NCI-H2227 (cell line): ENCODE results near the gene UPF3B.
"Not testable (repeated sequence)": the region's sequence is repeated elsewhere in the genome, so short reads cannot be mapped to it uniquely, and the experiment has no call there.

Source experiments
- DNase-seq: peaks from one replicate; lab custom pipeline; 2025; ENCODE audit not compliant: unreplicated experiment; lab: John Stamatoyannopoulos, UW

The UPF3B gene

DNA sequence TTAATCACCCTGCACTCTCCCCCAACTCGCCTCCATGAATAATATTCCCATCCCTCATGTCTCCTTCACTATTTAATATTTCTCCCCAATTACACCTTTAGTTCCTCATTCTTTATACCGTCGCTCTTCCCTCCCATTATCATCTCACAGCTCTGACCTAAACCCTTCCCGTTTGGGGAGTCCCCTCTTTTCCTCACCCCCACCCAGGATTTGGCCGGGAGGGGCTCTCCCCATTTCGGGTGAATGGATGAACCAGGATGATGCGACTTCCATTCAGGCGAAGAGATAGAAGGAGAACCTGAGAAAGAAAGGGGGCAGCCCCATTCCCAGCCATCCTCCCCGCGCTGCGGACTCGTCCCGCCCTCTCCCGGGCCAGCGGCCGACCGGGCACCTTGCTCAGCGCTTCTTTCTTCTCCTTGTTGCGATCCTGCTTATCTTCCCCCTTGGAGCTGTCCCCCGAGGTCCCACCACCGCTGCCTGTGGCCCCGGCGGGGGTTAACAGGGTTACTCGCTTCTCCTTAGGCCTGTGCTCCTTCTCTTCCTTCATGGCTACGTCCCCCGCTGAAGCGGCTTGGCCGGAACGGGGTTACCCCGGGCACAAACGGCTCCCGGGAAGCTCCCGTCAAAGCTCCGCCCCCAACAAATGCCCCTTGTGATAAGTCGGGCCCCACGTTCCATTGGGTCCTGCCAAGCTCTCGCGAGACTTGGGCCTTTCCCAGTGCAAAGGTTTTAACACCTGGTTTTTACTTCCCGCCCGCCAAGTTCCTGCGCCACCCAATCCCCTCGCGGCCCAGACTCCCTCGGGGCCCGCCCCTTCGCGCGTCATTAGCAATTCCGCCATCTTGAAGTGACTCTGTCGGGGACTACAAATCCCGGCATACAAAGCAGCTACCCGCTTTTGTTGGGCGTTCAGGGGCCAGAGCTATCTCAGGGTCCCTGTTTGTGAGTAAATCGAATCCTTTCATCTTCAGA is at the start of gene UPF3B:
Gene UPF3B, minus strand, starts transcription at position 582 of the 972 bp plus-strand sequence. Its CDS starts 35 bp downstream, at position 547.
- DNase-seq = peak; percentile 100

DNA sequence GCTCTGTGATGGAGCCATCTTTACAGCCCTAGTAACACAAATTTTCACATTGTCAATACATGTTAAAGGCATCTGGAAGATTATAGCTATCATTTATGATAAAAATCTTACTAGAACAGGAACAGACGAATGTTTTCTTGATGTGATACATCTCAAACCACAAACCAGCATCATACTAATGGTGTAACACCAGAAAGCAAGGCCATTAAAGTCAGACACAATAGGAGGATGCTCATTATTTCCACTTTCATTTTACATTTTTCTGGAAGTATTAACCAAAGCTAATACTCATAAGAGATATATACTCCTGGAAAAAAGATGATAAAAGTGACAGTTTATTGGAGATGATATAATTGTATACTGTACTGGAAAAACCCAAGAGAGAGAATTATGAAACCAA is 48.2 kb upstream of the UPF3B start:
- DNase-seq = no peak

- no peak for DNase-seq
These were observed 46.4 kb upstream of the UPF3B start for GRCh38 chrX:119899125-119899524.

DNA sequence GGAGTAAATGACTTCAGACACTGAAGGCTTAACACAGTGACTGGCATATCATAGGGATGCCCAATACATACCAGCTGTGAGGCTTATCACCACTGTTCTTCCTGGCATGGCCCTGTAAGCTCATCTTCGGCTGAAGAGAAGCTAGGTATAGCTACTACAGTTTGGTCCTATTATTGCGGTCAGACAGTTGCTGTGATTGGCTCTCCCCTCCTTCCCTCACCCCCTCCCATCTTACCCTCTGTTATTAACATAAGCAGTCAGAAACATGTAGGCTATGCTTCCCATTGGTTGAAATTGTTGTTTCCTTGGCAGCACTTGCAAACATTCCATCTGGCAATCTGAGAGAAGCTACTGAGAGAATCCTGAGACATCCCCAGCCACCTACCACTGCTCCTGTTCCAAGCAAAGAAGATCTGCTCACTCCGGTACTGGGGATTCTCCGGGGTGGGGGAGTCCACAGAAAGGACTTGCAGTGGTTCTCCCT is 43.1 kb upstream of the UPF3B start, which contains the start of gene AKAP14:
Gene AKAP14, plus strand, starts transcription at position 51 of the 484 bp plus-strand sequence. CDS start 7,331 bp downstream, outside the sequence.
- DNase-seq = peak; percentile 89

- DNase-seq = not testable (repeated sequence)
These were observed 39.4 kb upstream of the UPF3B start for GRCh38 chrX:119891961-119892692.

DNA sequence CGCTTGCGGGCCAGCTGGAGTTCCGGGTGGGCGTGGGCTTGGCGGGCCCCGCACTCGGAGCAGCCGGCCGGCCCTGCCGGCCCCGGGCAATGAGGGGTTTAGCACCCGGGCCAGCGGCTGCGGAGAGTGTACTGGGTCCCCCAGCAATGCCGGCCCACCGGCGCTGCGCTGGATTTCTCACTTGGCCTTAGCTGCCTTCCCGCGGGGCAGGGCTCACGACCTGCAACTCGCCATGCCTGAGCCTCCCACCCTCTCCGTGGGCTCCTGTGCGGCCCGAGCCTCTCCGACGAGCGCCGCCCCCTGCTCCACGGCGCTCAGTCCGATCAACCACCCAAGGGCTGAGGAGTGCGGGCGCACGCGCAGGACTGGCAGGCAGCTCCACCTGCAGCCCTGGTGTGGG is 37.9 kb upstream of the UPF3B start:
- not testable (repeated sequence) for DNase-seq

DNA sequence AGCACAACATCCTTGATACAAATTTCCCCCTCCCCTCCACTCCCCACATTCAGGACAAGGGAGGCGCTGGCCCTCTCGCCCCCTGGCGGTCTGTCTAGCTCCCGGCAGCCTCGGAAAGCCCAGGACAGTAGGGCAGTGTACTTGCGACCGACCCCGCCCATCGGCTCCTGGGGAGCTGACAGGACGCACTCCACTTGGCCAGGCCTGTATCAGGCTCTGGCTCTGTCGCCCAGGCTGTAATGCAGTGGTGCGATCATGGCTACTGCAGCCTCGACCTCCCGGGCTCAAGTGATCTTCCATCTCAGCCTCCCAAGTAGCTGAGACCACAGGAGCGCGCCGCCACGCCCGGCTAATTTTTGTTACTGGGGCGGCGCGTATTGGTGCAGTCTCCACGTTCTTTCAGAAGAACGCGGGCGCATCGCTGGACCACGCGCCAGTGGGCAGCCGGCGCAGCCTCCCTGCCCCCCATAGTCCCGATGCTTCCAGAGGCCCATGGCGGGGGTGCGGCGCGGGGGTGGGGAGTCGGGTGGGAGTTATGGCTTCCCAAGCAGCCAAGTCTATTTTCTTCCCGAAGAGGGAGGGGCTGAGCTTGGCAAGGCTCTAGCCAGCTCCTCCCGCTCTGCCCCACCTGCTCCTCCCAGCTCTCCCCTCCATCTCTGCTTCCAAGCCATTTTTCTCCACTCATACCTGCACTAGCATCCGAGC is 35.1 kb upstream of the UPF3B start:
- DNase-seq = peak; percentile 93

GRCh38 chrX:119885554-119886428 is 33.0 kb upstream of the UPF3B start:
- no peak for DNase-seq

DNA sequence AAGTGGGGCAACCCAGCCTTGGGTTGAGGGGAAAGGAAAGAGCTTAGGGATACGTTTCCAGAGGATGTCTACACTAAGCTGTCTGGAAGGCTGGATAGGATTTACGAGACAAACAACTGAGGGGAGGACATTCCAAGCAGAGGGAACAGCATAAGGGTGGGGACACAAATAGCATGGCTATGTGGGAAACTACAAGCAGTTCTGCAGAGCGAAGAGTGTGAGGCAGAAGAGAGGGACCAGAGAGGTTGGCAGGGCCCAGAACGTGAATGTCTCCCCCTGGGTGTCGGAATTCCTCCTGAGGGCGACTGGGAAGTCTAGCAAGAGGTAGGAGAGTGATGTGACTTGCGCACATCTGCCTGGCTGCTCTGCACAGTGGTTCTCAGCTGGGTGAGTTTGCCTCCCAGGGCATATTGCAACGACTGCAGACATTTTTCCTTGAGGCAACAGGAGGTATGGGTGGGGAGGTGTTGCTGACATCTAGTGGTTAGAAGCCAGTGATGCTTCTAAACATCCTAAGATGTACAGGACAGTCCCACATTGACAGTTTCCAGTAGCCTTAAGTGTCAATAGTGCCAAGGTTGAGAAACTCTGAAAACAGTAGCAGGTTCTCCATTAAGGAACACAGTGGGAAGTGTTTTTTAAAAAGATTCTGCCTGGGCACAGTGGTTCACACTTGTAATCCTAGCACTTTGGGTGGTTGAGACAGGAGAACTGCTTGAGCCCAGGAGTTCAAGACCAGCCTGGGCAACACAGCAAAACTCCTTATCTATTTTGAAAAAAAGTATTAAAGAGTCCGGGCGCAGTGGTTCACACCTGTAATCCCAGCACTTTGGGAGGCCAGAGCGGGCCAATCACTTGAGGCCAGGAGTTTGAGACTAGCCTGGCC is 28.0 kb upstream of the UPF3B start:
- peak; percentile 74 for DNase-seq

GRCh38 chrX:119880076-119880475 is 27.3 kb upstream of the UPF3B start:
- DNase-seq = no peak

DNA sequence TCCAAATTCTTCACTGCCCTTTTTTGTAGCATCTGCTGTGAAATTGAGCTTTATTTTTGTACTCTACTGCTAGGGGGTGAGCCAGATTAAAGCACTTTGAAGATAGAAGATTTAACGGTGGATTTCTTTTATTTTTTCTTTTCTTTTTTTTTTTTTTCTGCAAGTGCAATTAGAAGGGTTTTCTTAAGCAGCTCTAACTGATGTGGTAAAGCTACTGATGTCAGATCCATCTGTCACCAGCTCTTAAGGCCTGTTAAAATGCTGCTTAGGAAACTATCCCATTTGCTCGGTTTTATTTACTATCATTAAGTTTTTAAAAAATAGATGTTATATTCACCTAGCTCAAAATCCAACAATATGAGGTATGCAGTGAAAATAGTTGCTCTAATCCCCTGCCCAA is 26.0 kb upstream of the UPF3B start:
- DNase-seq = no peak

DNA sequence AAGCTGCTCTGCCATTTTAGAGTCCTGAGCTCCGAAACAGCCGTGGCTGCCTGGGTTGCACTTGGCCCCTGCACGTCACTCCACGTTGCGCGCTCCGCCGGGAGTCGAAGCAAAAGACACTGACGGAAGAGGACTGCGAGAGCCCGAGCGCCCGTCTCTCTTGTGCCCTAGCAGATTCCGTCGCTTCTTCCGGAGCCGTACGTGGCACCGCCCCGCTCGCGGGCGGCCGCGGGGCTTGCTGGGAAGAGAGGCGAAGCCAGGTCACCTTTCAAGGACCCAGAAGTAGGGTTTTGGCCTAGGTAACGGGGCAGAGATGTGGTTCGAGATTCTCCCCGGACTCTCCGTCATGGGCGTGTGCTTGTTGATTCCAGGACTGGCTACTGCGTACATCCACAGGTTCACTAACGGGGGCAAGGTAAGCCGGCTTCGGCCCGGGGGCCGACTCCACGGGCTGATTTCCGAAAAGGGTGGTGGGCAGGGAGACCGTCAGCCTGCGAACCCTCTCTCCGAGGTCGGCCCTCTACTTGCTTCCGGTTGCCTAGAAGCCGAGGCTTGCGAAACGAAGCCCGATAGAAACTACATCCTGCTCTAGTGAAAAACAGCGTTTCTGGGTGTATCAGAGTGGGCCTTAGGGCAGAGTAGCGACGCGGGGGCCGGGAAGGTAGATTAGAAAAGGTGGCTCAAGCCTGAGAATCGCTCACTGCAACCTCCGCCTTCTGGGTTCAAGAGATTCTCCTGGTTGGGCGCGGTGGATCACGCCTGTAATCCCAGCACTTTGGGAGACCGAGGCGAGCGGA is 19.0 kb upstream of the UPF3B start, which contains the start of the genes NDUFA1 and RNF113A:
Gene NDUFA1, plus strand, starts transcription at position 234 of the 797 bp plus-strand sequence. Its CDS starts 80 bp downstream, at position 314.
Gene RNF113A, minus strand, starts transcription at position 135 of the 797 bp plus-strand sequence. Its CDS starts 120 bp downstream, at position 15.
- DNase-seq = peak; percentile 96

DNA sequence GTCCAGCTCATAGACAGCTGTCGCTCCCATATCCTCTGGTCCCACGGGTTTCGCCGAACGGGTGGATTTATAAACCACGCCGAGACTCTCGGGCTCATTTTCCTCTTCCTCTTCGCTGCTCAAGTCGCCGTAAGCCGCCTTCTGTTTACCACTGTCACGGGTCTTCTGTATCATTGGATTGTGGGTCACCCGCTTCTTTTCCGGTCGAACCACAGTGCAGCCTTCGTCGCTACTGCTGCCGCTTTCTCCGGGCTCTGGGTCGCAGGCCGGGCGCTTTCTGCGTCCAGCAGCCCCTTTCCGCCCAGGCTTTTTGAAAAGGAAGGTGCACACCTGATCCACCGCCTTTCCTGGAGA is 18.5 kb upstream of the UPF3B start:
- no peak for DNase-seq

DNA sequence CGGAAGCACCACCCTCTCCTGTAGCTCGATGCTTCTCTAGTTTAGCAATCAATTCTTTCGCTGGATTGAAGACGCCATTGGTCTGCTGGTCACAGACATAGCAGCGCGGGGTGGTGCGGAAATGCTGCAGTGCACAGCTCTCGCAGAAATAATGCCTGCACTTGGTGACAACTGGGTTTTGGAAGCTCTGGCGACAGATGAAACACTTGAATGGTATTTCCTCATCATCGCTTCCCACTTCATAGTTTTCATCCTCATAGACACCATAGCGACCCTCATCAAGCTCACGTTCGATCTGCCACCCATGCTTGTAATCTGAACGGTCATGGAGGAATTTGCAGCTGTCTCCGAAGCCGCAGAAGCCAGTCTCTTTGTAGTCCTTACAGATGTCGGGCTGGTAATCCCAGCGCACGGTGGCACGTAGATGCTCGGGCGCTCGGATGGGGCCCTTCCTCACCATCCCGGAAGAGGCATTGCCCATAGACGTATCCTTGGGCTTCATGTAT is 17.9 kb upstream of the UPF3B start:
- DNase-seq = peak; percentile 58

GRCh38 chrX:119853444-119853843 is 681 bp upstream of the UPF3B start:
- DNase-seq = peak; percentile 38

DNA sequence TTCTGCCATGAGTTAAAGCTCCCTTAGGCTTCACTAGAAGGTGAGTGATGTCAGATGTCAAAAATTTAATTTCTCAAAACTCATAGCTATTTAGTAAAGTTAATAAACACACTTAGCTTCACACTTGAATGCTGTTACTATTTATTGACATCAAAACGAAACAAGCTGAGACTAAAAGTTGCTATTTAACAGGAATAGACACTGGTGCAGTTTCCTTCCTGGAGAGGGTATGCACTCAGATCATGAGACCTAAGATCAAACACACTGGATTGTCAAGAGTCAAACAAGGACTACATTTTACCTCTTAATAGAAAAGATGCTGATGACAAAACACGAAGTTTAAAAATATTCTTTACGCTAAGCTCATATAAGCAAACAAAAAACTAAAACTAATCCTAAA is 18.9 kb downstream of the UPF3B start:
- DNase-seq = no peak

DNA sequence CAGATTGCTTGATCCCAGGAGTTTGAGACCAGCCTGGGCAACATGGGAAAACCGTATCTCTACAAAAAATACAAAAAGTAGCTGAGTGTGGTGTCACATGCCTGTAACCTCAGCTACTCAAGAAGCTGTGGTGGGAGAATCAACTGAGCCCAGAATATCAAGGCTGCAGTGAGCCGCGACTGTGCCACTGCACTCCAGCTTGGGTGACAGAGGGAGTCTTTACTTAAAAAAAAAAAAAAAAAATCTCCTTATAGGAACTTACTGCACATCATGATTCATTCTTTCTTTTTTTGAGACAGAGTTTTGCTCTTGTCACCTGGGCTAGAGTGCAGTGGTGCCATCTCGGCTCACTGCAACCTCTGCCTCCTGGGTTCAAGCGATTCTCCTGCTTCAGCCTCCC is 24.3 kb downstream of the UPF3B start:
- DNase-seq = no peak
